Astrocyte (in vitro differentiated cells and primary cell): ENCODE results near the gene GMPPB. TPM values are rescaled to one million over a fixed set of nuclear protein-coding genes. Genes with fewer than 3 reads are reported as not detected.
"Not testable (repeated sequence)": the region's sequence is repeated elsewhere in the genome, so short reads cannot be mapped to it uniquely, and the experiment has no call there.

ENCODE experiments used
- DNase-seq: peaks from one replicate; pipeline ENCODE4 v3.0.0-alpha.2; 2010; ENCODE audit warnings: low read depth
- FAIRE-seq: peaks from 2 replicates; lab custom pipeline; 2011; peaks lifted over from hg19 to GRCh38; lab: Jason Lieb, UNC
- H2AFZ ChIP-seq: 2 replicates; pipeline ENCODE4 v1.6.0; 2012; ENCODE audit warnings: low read depth, low read length, inconsistent platforms
- H3K27ac ChIP-seq: 2 replicates; pipeline ENCODE4 v1.5.1; 2011; ENCODE audit warnings: low read depth, low read length, inconsistent platforms
- H3K27me3 ChIP-seq: 2 replicates; pipeline ENCODE4 v1.6.0; 2011; ENCODE audit warnings: low read length, inconsistent platforms; ENCODE audit not compliant: insufficient read depth
- H3K36me3 ChIP-seq: 2 replicates; pipeline ENCODE4 v1.5.1; 2011; ENCODE audit warnings: low read length, inconsistent platforms; ENCODE audit not compliant: insufficient read depth
- H3K4me1 ChIP-seq: 2 replicates; pipeline ENCODE4 v1.5.1; 2011; ENCODE audit warnings: low read length, inconsistent platforms; ENCODE audit not compliant: insufficient read depth
- H3K4me2 ChIP-seq: 2 replicates; pipeline ENCODE4 v1.6.0; 2012; ENCODE audit warnings: low read length, inconsistent platforms
- H3K4me3 ChIP-seq: 2 replicates; pipeline ENCODE4 v1.5.1; 2011; ENCODE audit warnings: low read depth, mild to moderate bottlenecking, low read length, inconsistent platforms; ENCODE audit not compliant: insufficient read depth
- H3K79me2 ChIP-seq: 2 replicates; pipeline ENCODE4 v1.6.0; 2012; ENCODE audit warnings: mild to moderate bottlenecking, low read length, inconsistent platforms; ENCODE audit not compliant: insufficient read depth
- H3K9ac ChIP-seq: 2 replicates; pipeline ENCODE4 v1.6.0; 2012; ENCODE audit warnings: mild to moderate bottlenecking, low read length, inconsistent platforms
- H3K9me3 ChIP-seq: 2 replicates; pipeline ENCODE4 v1.5.1; 2012; ENCODE audit warnings: low read depth, mild to moderate bottlenecking, low read length, inconsistent platforms; ENCODE audit not compliant: insufficient read depth
- H4K20me1 ChIP-seq: 2 replicates; pipeline ENCODE4 v1.6.0; 2012; ENCODE audit warnings: low read length, inconsistent platforms; ENCODE audit not compliant: insufficient read depth
- H3K27ac Mint-ChIP-seq: one replicate; pipeline ENCODE4 v1.8.0; 2021; ENCODE audit warnings: mild to moderate bottlenecking, mixed read lengths; ENCODE audit not compliant: unreplicated experiment
- H3K27me3 Mint-ChIP-seq: one replicate; pipeline ENCODE4 v1.8.0; 2021; ENCODE audit warnings: low read depth, mixed read lengths; ENCODE audit not compliant: unreplicated experiment
- H3K36me3 Mint-ChIP-seq: one replicate; pipeline ENCODE4 v1.8.0; 2021; ENCODE audit warnings: low read depth, mixed read lengths; ENCODE audit not compliant: unreplicated experiment
- H3K4me1 Mint-ChIP-seq: one replicate; pipeline ENCODE4 v1.8.0; 2021; ENCODE audit warnings: low read depth, mixed read lengths; ENCODE audit not compliant: unreplicated experiment
- H3K4me3 Mint-ChIP-seq: one replicate; pipeline ENCODE4 v1.8.0; 2021; ENCODE audit warnings: mild to moderate bottlenecking, moderate library complexity, mixed read lengths; ENCODE audit not compliant: unreplicated experiment
- H3K9me3 Mint-ChIP-seq: one replicate; pipeline ENCODE4 v1.8.0; 2021; ENCODE audit warnings: mild to moderate bottlenecking, mixed read lengths; ENCODE audit not compliant: unreplicated experiment
- CTCF ChIP-seq: IDR thresholded peaks from 2 replicates; pipeline ENCODE4 v1.5.1; 2011; ENCODE audit warnings: low read depth, mild to moderate bottlenecking, inconsistent platforms, low read length, moderate library complexity; ENCODE audit not compliant: insufficient read depth
- EZH2 ChIP-seq: IDR thresholded peaks from 2 replicates; pipeline ENCODE4 v1.6.1; 2012; ENCODE audit warnings: mild to moderate bottlenecking, low read length, inconsistent platforms; ENCODE audit not compliant: insufficient read depth
- total RNA-seq: library from RNA; stranded (reverse); gene quantifications from 2 replicates; pipeline ENCODE4 v1.2.1, GENCODE V29; 2021

Gene GMPPB
- total RNA-seq, 1 donor from 2014 or later, result 24.6 TPM

GRCh38 chr3:49751501-49751900 is 27.8 kb upstream of the GMPPB start:
- H3K4me1 Mint-ChIP-seq, result peaks cover 31% of the 10 kb centered on the region
- H3K36me3 ChIP-seq, result no peaks in the 10 kb centered on the region
- no peak for DNase-seq
- H3K9me3 ChIP-seq, result no peaks in the 10 kb centered on the region
- no peak overlapping the region for H3K9ac ChIP-seq
- H3K36me3 Mint-ChIP-seq, result peaks cover 4% of the 10 kb centered on the region
- TF ChIP-seq EZH2 (no peak), CTCF (no peak)
- no peaks in the 10 kb centered on the region for H3K9me3 Mint-ChIP-seq
- H3K4me3 ChIP-seq, result no peak overlapping the region
- H3K27me3 Mint-ChIP-seq, result no peaks in the 10 kb centered on the region
- FAIRE-seq, result no peak
- no peak overlapping the region for H3K4me3 Mint-ChIP-seq
- H2AFZ ChIP-seq, result no peak overlapping the region
- H3K79me2 ChIP-seq, result peaks cover 79% of the 10 kb centered on the region
- H3K4me2 ChIP-seq, result no peak overlapping the region
- H3K27me3 ChIP-seq, result no peaks in the 10 kb centered on the region
- peaks cover 17% of the 10 kb centered on the region for H3K4me1 ChIP-seq
- H4K20me1 ChIP-seq, result peaks cover 42% of the 10 kb centered on the region
- no peak overlapping the region for H3K27ac Mint-ChIP-seq
- no peak overlapping the region for H3K27ac ChIP-seq

- H3K27ac Mint-ChIP-seq, result peak overlapping the region; percentile 4
- peaks cover 31% of the 10 kb centered on the region for H3K4me1 Mint-ChIP-seq
Observed at GRCh38 chr3:49750056-49750455, 26.3 kb upstream of the GMPPB start.

GRCh38 chr3:49748874-49749273 is 25.1 kb upstream of the GMPPB start:
- Histone ChIP-seq H3K4me1 (peaks cover 21% of the 10 kb centered on the region), H3K27ac (peak overlapping the region; percentile 90), H4K20me1 (peaks cover 27% of the 10 kb centered on the region), H3K79me2 (peaks cover 68% of the 10 kb centered on the region)
- H2AFZ ChIP-seq, H3K36me3 ChIP-seq, H3K4me2 ChIP-seq, H3K9ac ChIP-seq, H3K9me3 ChIP-seq, FAIRE-seq, DNase-seq, H3K36me3 Mint-ChIP-seq, H3K9me3 Mint-ChIP-seq, H3K4me3 Mint-ChIP-seq, H3K4me3 ChIP-seq, H3K27me3 Mint-ChIP-seq, H3K27me3 ChIP-seq: not testable (repeated sequence)
- H3K4me1 Mint-ChIP-seq, result peaks cover 34% of the 10 kb centered on the region
- H3K27ac Mint-ChIP-seq, result peak overlapping the region; percentile 47

More at GRCh38 chr3:49750056-49750455, 26.3 kb upstream of the GMPPB start:
- H3K79me2 ChIP-seq, result peaks cover 71% of the 10 kb centered on the region
- no peak overlapping the region for H2AFZ ChIP-seq
- no peak for TF ChIP-seq CTCF
- no peak for TF ChIP-seq EZH2
- peak overlapping the region; percentile 5 for H3K27ac ChIP-seq
- H3K4me2 ChIP-seq, result no peak overlapping the region
- DNase-seq (peak; percentile 26), FAIRE-seq (no peak)
- Mint-ChIP-seq H3K9me3 (no peaks in the 10 kb centered on the region), H3K36me3 (peaks cover 7% of the 10 kb centered on the region), H3K27me3 (no peaks in the 10 kb centered on the region), H3K4me3 (no peak overlapping the region)
- H3K9ac ChIP-seq, result no peak overlapping the region
- peaks cover 21% of the 10 kb centered on the region for H3K4me1 ChIP-seq
- H3K9me3 ChIP-seq, result no peaks in the 10 kb centered on the region
- peaks cover 38% of the 10 kb centered on the region for H4K20me1 ChIP-seq
- H3K27me3 ChIP-seq, result no peaks in the 10 kb centered on the region
- H3K36me3 ChIP-seq, result no peaks in the 10 kb centered on the region
- no peak overlapping the region for H3K4me3 ChIP-seq
